ENCODE results near the gene TSPEAR. TPM values are rescaled to one million over a fixed set of nuclear protein-coding genes. Genes with fewer than 3 reads are reported as not detected.

The TSPEAR gene
- total RNA-seq, 4 donors from 2014 or later, result not detected

- peaks cover 0 to 33% (median 0%) of the 10 kb centered on the region in 4 donors for H3K9me3 ChIP-seq
- no peaks in the 10 kb centered on the region for H3K27me3 ChIP-seq
- TF ChIP-seq POLR2A (IDR thresholded peaks at IDR 0.05) (no peak), EP300 (IDR thresholded peaks at IDR 0.05) (no peak), CTCF (IDR thresholded peaks at IDR 0.05) (no peak)
- H3K27ac ChIP-seq, result no peak within 1 kb of the TSS
- H3K4me1 ChIP-seq, result no peaks in the 10 kb centered on the region
- 56 to 57% methylated on average over 8 to 9 of the region's 9 CpGs for WGBS, 2 donors
- H3K36me3 ChIP-seq, result no peaks in the 10 kb centered on the region
- DNase-seq (ENCODE audit: low spot score in 2 of 2), result no peak
- H3K4me3 ChIP-seq, result no peak within 1 kb of the TSS
These were observed 56.7 kb downstream of the TSPEAR start, which contains the start of gene KRTAP12-4 for GRCh38 chr21:44654576-44655175. KRTAP12-4 (minus strand) TSS chr21:44654659; CDS start chr21:44654614, 45 bp downstream.

DNA sequence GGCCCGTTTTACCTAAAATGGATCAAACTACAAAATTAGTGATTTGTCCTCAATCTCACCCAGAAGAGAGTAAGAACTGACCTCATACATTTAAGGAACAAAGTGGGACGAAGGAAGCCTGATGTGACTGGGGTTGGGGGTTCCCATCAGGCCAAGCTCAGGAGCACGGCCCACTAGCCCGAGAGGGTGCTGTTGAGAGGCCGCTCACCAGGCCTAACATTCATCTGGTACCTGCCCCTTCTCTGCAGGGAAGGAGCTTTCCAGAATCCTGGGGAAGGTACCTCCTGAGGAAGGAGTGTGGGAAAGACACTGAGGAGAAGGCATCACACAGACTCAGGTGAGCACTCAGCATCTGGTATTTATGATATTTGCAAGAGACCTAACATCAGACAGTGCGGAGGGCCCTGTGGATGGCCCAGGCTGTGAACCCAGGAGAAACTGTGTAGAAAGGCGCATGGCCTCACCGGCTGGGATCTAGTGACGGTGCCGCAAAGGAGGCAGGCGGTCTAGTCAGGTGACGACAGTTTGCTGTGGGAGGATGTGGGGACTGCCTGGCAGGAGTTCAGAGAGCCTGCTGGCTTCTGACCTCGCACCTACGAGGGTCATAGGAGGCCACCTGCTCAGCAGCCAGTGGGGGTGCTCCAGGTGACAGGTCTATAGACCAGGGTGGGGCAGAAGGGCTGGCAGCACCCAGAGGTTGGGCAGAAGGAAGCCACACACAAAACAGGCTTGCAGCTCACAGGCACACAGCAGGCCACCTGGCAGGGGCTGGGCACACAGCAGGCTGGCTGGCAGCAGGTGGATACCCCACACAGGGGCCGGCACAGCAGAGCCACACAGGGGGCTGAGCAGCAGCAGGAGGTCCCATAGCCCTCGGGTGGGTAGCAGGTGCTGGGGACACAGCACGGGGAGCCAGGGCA, 57.5 kb downstream of the TSPEAR start:
- H3K4me1 ChIP-seq, result no peaks in the 10 kb centered on the region
- H3K36me3 ChIP-seq, result no peaks in the 10 kb centered on the region
- H3K4me3 ChIP-seq, result no peak overlapping the region
- H3K27ac ChIP-seq, result no peak overlapping the region
- DNase-seq (ENCODE audit: low spot score in 2 of 2), result no peak
- H3K27me3 ChIP-seq, result no peaks in the 10 kb centered on the region
- TF ChIP-seq POLR2A (IDR thresholded peaks at IDR 0.05) (no peak), EP300 (IDR thresholded peaks at IDR 0.05) (no peak), CTCF (IDR thresholded peaks at IDR 0.05) (no peak)
- WGBS, 2 donors, result 77 to 84% methylated on average over 14 to 15 of the region's 17 CpGs
- peaks cover 0 to 39% (median 0%) of the 10 kb centered on the region in 4 donors for H3K9me3 ChIP-seq

- Histone ChIP-seq H3K4me3 (no peak overlapping the region), H3K27ac (no peak overlapping the region), H3K27me3 (no peaks in the 10 kb centered on the region), H3K36me3 (no peaks in the 10 kb centered on the region), H3K9me3 (peaks cover 0 to 35% (median 0%) of the 10 kb centered on the region in 4 donors), H3K4me1 (no peaks in the 10 kb centered on the region)
- DNase-seq (ENCODE audit: low spot score in 2 of 2), result no peak
- TF ChIP-seq POLR2A (IDR thresholded peaks at IDR 0.05) (no peak), CTCF (IDR thresholded peaks at IDR 0.05) (no peak), EP300 (IDR thresholded peaks at IDR 0.05) (no peak)
- 69% methylated on average over 14 of the region's 14 CpGs for WGBS, 2 donors
These were observed 58.2 kb downstream of the TSPEAR start for GRCh38 chr21:44653123-44653522.

DNA sequence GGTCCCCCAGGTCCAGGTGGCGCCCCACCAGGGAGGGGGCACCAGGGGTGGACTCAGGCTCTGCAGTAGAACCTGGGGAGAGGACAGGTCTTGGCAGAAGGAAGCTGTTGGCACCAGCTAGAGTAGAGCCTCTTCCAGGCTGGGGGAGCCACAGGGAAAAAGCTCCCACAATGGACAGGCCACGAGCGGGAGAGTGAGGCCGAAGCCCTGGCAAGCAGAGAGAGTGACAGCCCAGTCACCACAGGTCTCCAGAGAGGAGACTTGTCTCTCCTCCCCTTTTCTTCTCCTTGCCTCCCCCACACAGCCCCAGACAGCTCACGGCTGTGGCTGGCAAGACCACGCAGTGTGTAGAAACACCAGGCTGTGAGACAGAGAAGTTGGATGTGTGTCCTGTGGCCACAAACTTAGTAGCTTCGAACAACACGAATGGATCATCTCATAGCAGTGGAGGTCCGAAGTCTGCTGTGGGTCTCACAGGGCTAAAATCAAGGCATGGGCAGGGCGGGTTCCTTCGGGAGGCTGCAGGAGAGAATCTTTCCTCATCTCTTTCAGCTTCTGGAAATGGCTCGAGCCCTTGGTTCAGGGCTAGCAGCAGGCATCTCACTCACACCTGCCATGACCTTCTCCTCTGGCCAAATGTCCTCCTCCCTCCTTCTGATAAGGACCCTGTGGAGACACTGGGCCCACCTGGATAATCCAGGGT, 60.2 kb downstream of the TSPEAR start:
- H3K36me3 ChIP-seq, result no peaks in the 10 kb centered on the region

More for the DNA sequence above, 60.2 kb downstream of the TSPEAR start:
- Histone ChIP-seq H3K4me3 (no peak overlapping the region), H3K27me3 (no peaks in the 10 kb centered on the region), H3K4me1 (no peaks in the 10 kb centered on the region), H3K27ac (no peak overlapping the region), H3K9me3 (peaks cover 0 to 15% (median 0%) of the 10 kb centered on the region in 4 donors)
- TF ChIP-seq CTCF (IDR thresholded peaks at IDR 0.05), result no peak
- no peak for TF ChIP-seq POLR2A (IDR thresholded peaks at IDR 0.05)
- TF ChIP-seq EP300 (IDR thresholded peaks at IDR 0.05), result no peak
- no peak for DNase-seq (ENCODE audit: low spot score in 2 of 2)
- WGBS, 2 donors, result 80 to 94% methylated on average over 11 to 12 of the region's 12 CpGs
